HepG2 (cell line): ENCODE measurements around the gene C12orf42. TPM values are rescaled to one million over a fixed set of nuclear protein-coding genes. Genes with fewer than 3 reads are reported as not detected.
A peak's percentile ranks its signal among the peaks of the same experiment; 100 is the strongest.

Source experiments
- ATAC-seq: fragments of 200-7000 bp; cut with Tn5 transposase; 3 replicates; pipeline ENCODE4 v1.9.1; 2020; ENCODE audit warnings: mild to moderate bottlenecking, moderate library complexity
- BruUV-seq: library from RNA; stranded (reverse); fragments of 400-500 nt; replicated peaks from 2 replicates; lab custom pipeline; 2021; lab: Mats Ljungman, UMichigan
- CTCF ChIA-PET: fragments of 300-600 bp; formaldehyde crosslinking; extraction: SDS; loops from one replicate; lab custom pipeline; 2021; ENCODE audit warnings: low total read pairs, inconsistent platforms, low intra/inter-chr PET ratio; lab: Yijun Ruan, JAX
- POLR2A ChIA-PET: fragments of 350-600 bp; sonication (Branson Sonifier 250); formaldehyde crosslinking; loops from one replicate; lab custom pipeline; 2020; ENCODE audit warnings: antibody characterized with exemption, inconsistent platforms; lab: Yijun Ruan, JAX
- DNase-seq: peaks from one replicate; pipeline ENCODE4 v3.0.0-alpha.2; 2015; ENCODE audit warnings: low spot score
- FAIRE-seq: peaks from 3 replicates; lab custom pipeline; 2011; peaks lifted over from hg19 to GRCh38; lab: Jason Lieb, UNC
- H2AFZ ChIP-seq: one replicate; pipeline ENCODE4 v1.6.1; 2011; ENCODE audit warnings: low read length, inconsistent platforms
- H3K27ac ChIP-seq: fragments of 300-600 bp; 3 replicates; pipeline ENCODE4 v1.8.0; 2011; ENCODE audit warnings: mixed run types, mild to moderate bottlenecking, mixed read lengths, low read length, inconsistent platforms; ENCODE audit not compliant: insufficient read depth; ENCODE audit errors: extremely low read length
- H3K27me3 ChIP-seq, 2 experiments: fragments of 200-600 bp in 1 of 2; 2 replicates in 1 of 2; 3 replicates in 1 of 2; pipeline versions ENCODE4 v1.6.0 to v1.8.0; 2011; ENCODE audit warnings: low read length in 2 of 2, mild to moderate bottlenecking in 2 of 2, moderate library complexity in 2 of 2, inconsistent platforms in 1 of 2; ENCODE audit not compliant: insufficient read depth in 2 of 2, control insufficient read depth in 1 of 2
- H3K36me3 ChIP-seq, 2 experiments: fragments of 200-600 bp in 1 of 2; replicated peaks in 1 of 2; 2 replicates in 1 of 2; 3 replicates in 1 of 2; pipeline versions ENCODE4 v1.5.1 to v1.8.0; 2011; ENCODE audit warnings: low read length in 2 of 2, inconsistent platforms in 1 of 2; ENCODE audit not compliant: insufficient read depth in 2 of 2, control insufficient read depth in 1 of 2
- H3K4me1 ChIP-seq: 2 replicates; pipeline ENCODE4 v1.5.1; 2012; ENCODE audit warnings: low read length, inconsistent platforms; ENCODE audit not compliant: insufficient read depth
- H3K4me2 ChIP-seq: 2 replicates; pipeline ENCODE4 v1.6.0; 2011; ENCODE audit warnings: low read depth, low read length, inconsistent platforms
- H3K4me3 ChIP-seq, 3 experiments: fragments of 200-600 bp in 1 of 3; sonication (generic), shearing (Covaris generic) in 1 of 3; replicated peaks in 1 of 3; 2 replicates each; pipeline ENCODE4 v1.5.1; 2011 to 2016; ENCODE audit warnings: low read length in 3 of 3, inconsistent platforms in 2 of 3, low read depth in 2 of 3, mild to moderate bottlenecking in 2 of 3, control low read depth in 1 of 3, mixed read lengths in 1 of 3; ENCODE audit not compliant: insufficient read depth in 1 of 3
- H3K79me2 ChIP-seq: one replicate; pipeline ENCODE4 v1.6.1; 2011; ENCODE audit warnings: low read length, inconsistent platforms; ENCODE audit not compliant: insufficient read depth
- H3K9ac ChIP-seq: 2 replicates; pipeline ENCODE4 v1.6.0; 2011; ENCODE audit warnings: mild to moderate bottlenecking, low read depth, low read length, inconsistent platforms; ENCODE audit not compliant: insufficient read depth
- H3K9me3 ChIP-seq: 2 replicates; pipeline ENCODE4 v1.5.1; 2012; ENCODE audit warnings: mild to moderate bottlenecking, low read length
- H4K20me1 ChIP-seq: 2 replicates; pipeline ENCODE4 v1.6.0; 2011; ENCODE audit warnings: inconsistent platforms, mild to moderate bottlenecking, low read length, moderate library complexity; ENCODE audit not compliant: insufficient read depth
- AGO1 ChIP-seq: fragments of 200-400 bp; formaldehyde crosslinking; IDR thresholded peaks from 2 replicates; pipeline ENCODE4 v1.6.1; 2017; ENCODE audit warnings: mild to moderate bottlenecking, low read depth, low read length, moderate library complexity; ENCODE audit not compliant: poor library complexity, severe bottlenecking
- ELF4 ChIP-seq: sonication (generic); formaldehyde crosslinking; IDR thresholded peaks from 2 replicates; pipeline ENCODE4 v1.5.0; 2020; ENCODE audit warnings: missing genetic modification reagents, mild to moderate bottlenecking, moderate library complexity, borderline replicate concordance
- FOXA3 ChIP-seq: IDR thresholded peaks from 2 replicates; pipeline ENCODE4 v1.6.1; 2016; ENCODE audit warnings: missing genetic modification reagents, missing compliant biosample characterization
- PCBP1 ChIP-seq: fragments of 200-400 bp; formaldehyde crosslinking; IDR thresholded peaks from 2 replicates; pipeline ENCODE4 v1.6.1; 2017; ENCODE audit warnings: mild to moderate bottlenecking, low read depth, low read length, borderline replicate concordance
- RBM22 ChIP-seq: fragments of 200-400 bp; formaldehyde crosslinking; optimal IDR thresholded peaks from 2 replicates; pipeline ENCODE3; 2017; ENCODE audit warnings: mild to moderate bottlenecking, low read length, moderate library complexity
- SP1 ChIP-seq, 2 experiments: fragments of 450-650 bp in 1 of 2; sonication (generic) in 1 of 2; formaldehyde crosslinking in 1 of 2; IDR thresholded peaks; 2 replicates each; pipeline versions ENCODE4 v1.4.0 to v1.6.1; 2016 to 2020; ENCODE audit warnings: missing genetic modification reagents in 1 of 2
- ZFAT ChIP-seq: sonication (generic); formaldehyde crosslinking; conservative IDR thresholded peaks from 2 replicates; pipeline ENCODE4 v1.8.1; 2023; ENCODE audit warnings: missing genetic modification reagents, inconsistent platforms
- ZMAT5 ChIP-seq: sonication (generic); formaldehyde crosslinking; IDR thresholded peaks from 2 replicates; pipeline ENCODE4 v1.5.0; 2020; ENCODE audit warnings: mild to moderate bottlenecking, low read depth, missing genetic modification reagents, borderline replicate concordance
- ZNF709 ChIP-seq: sonication (generic); formaldehyde crosslinking; IDR thresholded peaks from 2 replicates; pipeline ENCODE4 v1.5.0; 2020; ENCODE audit warnings: mild to moderate bottlenecking, missing genetic modification reagents
- ZNF710 ChIP-seq: sonication (generic); formaldehyde crosslinking; IDR thresholded peaks from 2 replicates; pipeline ENCODE4 v1.5.0; 2020; ENCODE audit warnings: mild to moderate bottlenecking, missing genetic modification reagents, borderline replicate concordance
- ZNF777 ChIP-seq: sonication (generic); formaldehyde crosslinking; IDR thresholded peaks from 2 replicates; pipeline ENCODE4 v1.4.0; 2020; ENCODE audit warnings: missing genetic modification reagents
- in situ Hi-C: cut with HindIII; loops from 2 replicates; pipeline ENCODE4 v1.10.0; 2017; ENCODE audit warnings: low pct_unique_long_range_greater_than_20kb; ENCODE audit not compliant: extremely low pct_ligation_motif_present
- intact Hi-C: fragments of 100-400 bp; cut with micrococcal nuclease; formaldehyde crosslinking; loops from one replicate; pipeline ENCODE4 v1.10.0; 2022; ENCODE audit not compliant: unreplicated experiment
- polyA plus RNA-seq, 8 experiments: library from polyadenylated mRNA; depleted of rRNA in 3 of 8; stranded (reverse) in 7 of 8; unstranded in 1 of 8; fragments of >200 nt; fragmentation: Illumina TruSeq in 4 of 8; extraction: Trizol in 4 of 8; gene quantifications; 2 replicates each; pipeline versions ENCODE4 v1.2.1 to v1.2.3, GENCODE V29; 2011 to 2016; ENCODE audit warnings: low read depth in 4 of 8, missing spikeins in 1 of 8, mixed read lengths in 1 of 8; ENCODE audit not compliant: insufficient read depth in 1 of 8
- total RNA-seq, 5 experiments: library from RNA; depleted of rRNA; stranded (reverse); fragments of >200 nt; fragmentation: Illumina TruSeq; extraction: Trizol; gene quantifications; 2 replicates each; pipeline ENCODE4 v1.2.3, GENCODE V29; 2016; ENCODE audit warnings: low read depth in 1 of 5

Gene C12orf42
- total and polyA plus RNA-seq, 2 of the 13 experiments (the other 11 are each of a cell fraction or from before 2014, with no cell fraction given): not detected

- no peak for TF ChIP-seq ZNF709 (CRISPR knock-in tag)
- TF ChIP-seq ZNF777 (CRISPR knock-in tag): no peak
- peak; percentile 46; the same call in 1 of the 2 replicates for TF ChIP-seq FOXA3 (CRISPR knock-in tag)
- no peak for TF ChIP-seq AGO1
- TF ChIP-seq ZMAT5 (CRISPR knock-in tag): no peak
- TF ChIP-seq ELF4 (CRISPR knock-in tag): no peak
- TF ChIP-seq, all 625 proteins: peak for 34
Measured at GRCh38 chr12:103475073-103475472, 20.7 kb downstream of the C12orf42 start (continued).

- H3K9ac ChIP-seq: no peak overlapping the region
- no peak overlapping the region for H3K27ac ChIP-seq
- in situ Hi-C loops: no loop called here
- no peaks in the 10 kb centered on the region for H3K36me3 ChIP-seq
- H3K4me3 ChIP-seq: no peak overlapping the region
- H3K4me2 ChIP-seq: no peak overlapping the region
- ATAC-seq: no peak
- H3K9me3 ChIP-seq: no peaks in the 10 kb centered on the region
- CTCF ChIA-PET: no interaction called here
- no peaks in the 10 kb centered on the region for H3K79me2 ChIP-seq
- H2AFZ ChIP-seq: no peak overlapping the region
- no peaks in the 10 kb centered on the region for H4K20me1 ChIP-seq
- H3K27me3 ChIP-seq: no peaks in the 10 kb centered on the region
- no peak for FAIRE-seq
- DNase-seq: no peak
- TF ChIP-seq RBM22 (no peak), SP1 (IDR thresholded peaks at IDR 0.05) (no peak), SP1 (CRISPR knock-in tag; IDR thresholded peaks at IDR 0.05) (no peak), ZFAT (CRISPR knock-in tag) (no peak), PCBP1 (no peak), ZNF710 (CRISPR knock-in tag) (no peak)
- POLR2A ChIA-PET: no interaction called here
- intact Hi-C loops: no loop called here
- no TSS peak for BruUV-seq
- H3K4me1 ChIP-seq: peaks cover 13% of the 10 kb centered on the region
Measured at GRCh38 chr12:103470664-103471063, 25.1 kb downstream of the C12orf42 start.
